Measurements from ENCODE around the gene GOSR2.
"Not testable (repeated sequence)": the region's sequence is repeated elsewhere in the genome, so short reads cannot be mapped to it uniquely, and the experiment has no call there.

GOSR2 gene

GRCh38 chr17:46964315-46965265 lies 41.6 kb downstream of the GOSR2 start:
- no peak for DNase-seq (ENCODE audit: low read depth)

GRCh38 chr17:46968224-46968834 lies 45.4 kb downstream of the GOSR2 start:
- no peak for DNase-seq (ENCODE audit: low read depth)

- no peak for DNase-seq (ENCODE audit: low read depth)
Observed at GRCh38 chr17:46968896-46969295, 45.9 kb downstream of the GOSR2 start.

- DNase-seq (ENCODE audit: low read depth), result no peak
Observed at GRCh38 chr17:46971647-46972300, 48.8 kb downstream of the GOSR2 start.

- DNase-seq (ENCODE audit: low read depth), result no peak
Observed at GRCh38 chr17:46972346-46972745, 49.4 kb downstream of the GOSR2 start.

GRCh38 chr17:46974086-46974485 lies 51.1 kb downstream of the GOSR2 start:
- no peak for DNase-seq (ENCODE audit: low read depth)

GRCh38 chr17:46975287-46975686 lies 52.3 kb downstream of the GOSR2 start:
- DNase-seq (ENCODE audit: low read depth), result no peak

- no peak for DNase-seq (ENCODE audit: low read depth)
Observed at GRCh38 chr17:46976626-46977270, 53.8 kb downstream of the GOSR2 start.

- no peak for DNase-seq (ENCODE audit: low read depth)
Observed at GRCh38 chr17:46977348-46977747, 54.4 kb downstream of the GOSR2 start.

- no peak for DNase-seq (ENCODE audit: low read depth)
Observed at GRCh38 chr17:46977750-46978488, 55.0 kb downstream of the GOSR2 start.

- DNase-seq (ENCODE audit: low read depth), result no peak
Observed at GRCh38 chr17:46978489-46979146, 55.7 kb downstream of the GOSR2 start.

GRCh38 chr17:46979147-46979863 lies 56.3 kb downstream of the GOSR2 start, which contains the start of gene RPRML:
Gene RPRML, minus strand, starts transcription at chr17:46979253. Its CDS starts 246 bp downstream, at chr17:46979007.
- DNase-seq (ENCODE audit: low read depth), result no peak

GRCh38 chr17:46982577-46982976 lies 59.6 kb downstream of the GOSR2 start:
- no peak for DNase-seq (ENCODE audit: low read depth)

GRCh38 chr17:46983782-46984181 lies 60.8 kb downstream of the GOSR2 start:
- no peak for DNase-seq (ENCODE audit: low read depth)

- no peak for DNase-seq (ENCODE audit: low read depth)
Observed at GRCh38 chr17:46984341-46984740, 61.4 kb downstream of the GOSR2 start.

- DNase-seq (ENCODE audit: low read depth), result no peak
Observed at GRCh38 chr17:46984892-46985291, 61.9 kb downstream of the GOSR2 start.

- no peak for DNase-seq (ENCODE audit: low read depth)
Observed at GRCh38 chr17:46986366-46986765, 63.4 kb downstream of the GOSR2 start.

GRCh38 chr17:46987927-46988326 lies 65.0 kb downstream of the GOSR2 start:
- not testable (repeated sequence) for DNase-seq (ENCODE audit: low read depth)

GRCh38 chr17:46989637-46990431 lies 66.9 kb downstream of the GOSR2 start:
- DNase-seq (ENCODE audit: low read depth), result no peak

Data from stimulated activated CD8-positive, alpha-beta memory T cell treated with anti-CD3 and anti-CD28 coated beads, Interleukin-15, amount 100 ng/mL, for 1 hour (primary cell).